ENCODE results near the gene KLHL24.
"Not testable (repeated sequence)": the region's sequence is repeated elsewhere in the genome, so short reads cannot be mapped to it uniquely, and the experiment has no call there.

The KLHL24 gene, protein sequence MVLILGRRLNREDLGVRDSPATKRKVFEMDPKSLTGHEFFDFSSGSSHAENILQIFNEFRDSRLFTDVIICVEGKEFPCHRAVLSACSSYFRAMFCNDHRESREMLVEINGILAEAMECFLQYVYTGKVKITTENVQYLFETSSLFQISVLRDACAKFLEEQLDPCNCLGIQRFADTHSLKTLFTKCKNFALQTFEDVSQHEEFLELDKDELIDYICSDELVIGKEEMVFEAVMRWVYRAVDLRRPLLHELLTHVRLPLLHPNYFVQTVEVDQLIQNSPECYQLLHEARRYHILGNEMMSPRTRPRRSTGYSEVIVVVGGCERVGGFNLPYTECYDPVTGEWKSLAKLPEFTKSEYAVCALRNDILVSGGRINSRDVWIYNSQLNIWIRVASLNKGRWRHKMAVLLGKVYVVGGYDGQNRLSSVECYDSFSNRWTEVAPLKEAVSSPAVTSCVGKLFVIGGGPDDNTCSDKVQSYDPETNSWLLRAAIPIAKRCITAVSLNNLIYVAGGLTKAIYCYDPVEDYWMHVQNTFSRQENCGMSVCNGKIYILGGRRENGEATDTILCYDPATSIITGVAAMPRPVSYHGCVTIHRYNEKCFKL

GRCh38 chr3:183635431-183636220 is at the start of gene KLHL24:
Gene KLHL24, plus strand, starts transcription at chr3:183635623. Its CDS starts 14,734 bp downstream, at chr3:183650357.
- DNase-seq (ENCODE audit: low read depth in 2 of 2), result peak; percentile 85 to 87

DNA sequence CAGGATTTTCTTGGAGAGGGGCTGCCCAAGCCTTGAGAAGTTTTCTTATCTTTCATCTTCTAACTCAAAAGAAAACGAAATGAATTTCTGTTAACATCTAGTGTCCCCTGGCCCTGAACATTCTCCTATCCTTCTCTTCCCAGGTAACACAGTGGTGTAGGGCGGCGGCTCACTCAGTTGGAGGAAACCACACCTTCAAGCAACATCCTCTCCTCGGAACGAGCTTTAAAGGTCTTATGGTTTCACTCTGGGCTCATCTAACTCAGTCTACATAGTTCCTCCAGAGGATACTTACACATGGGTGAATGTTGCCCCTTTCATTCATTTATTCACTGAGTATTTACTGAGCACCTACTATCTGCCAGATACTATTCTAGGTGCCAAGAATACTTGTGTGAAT is 48.9 kb upstream of the KLHL24 start:
- no peak for DNase-seq (ENCODE audit: low read depth in 2 of 2)

DNA sequence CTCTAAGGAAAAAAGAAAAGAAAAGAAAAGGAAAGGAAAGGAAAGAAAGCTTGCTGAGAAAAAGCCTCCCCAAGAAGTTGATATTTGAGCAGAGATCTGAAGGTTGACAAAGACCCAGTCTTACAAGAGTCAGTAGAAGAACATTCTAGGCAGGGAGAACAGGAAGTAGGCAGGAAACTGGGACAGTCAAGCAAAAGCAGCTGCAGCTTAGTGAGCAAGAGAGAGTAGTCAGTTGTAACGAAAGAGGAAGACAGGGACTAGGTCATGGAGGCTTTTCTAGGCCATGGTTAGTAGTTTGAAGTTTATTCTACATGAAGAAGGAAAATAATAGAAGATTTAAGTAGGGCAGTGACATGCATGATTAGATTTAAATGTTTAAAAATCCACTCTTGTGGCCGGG is 48.1 kb upstream of the KLHL24 start:
- no peak for DNase-seq (ENCODE audit: low read depth in 2 of 2)

- no peak for DNase-seq (ENCODE audit: low read depth in 2 of 2)
Measured at GRCh38 chr3:183590442-183590841, 45.0 kb upstream of the KLHL24 start.

GRCh38 chr3:183591881-183592521 is 43.4 kb upstream of the KLHL24 start:
- DNase-seq (ENCODE audit: low read depth in 2 of 2), result no peak

GRCh38 chr3:183592821-183593220 is 42.6 kb upstream of the KLHL24 start:
- DNase-seq (ENCODE audit: low read depth in 2 of 2), result no peak

GRCh38 chr3:183594636-183595035 is 40.8 kb upstream of the KLHL24 start:
- DNase-seq (ENCODE audit: low read depth in 2 of 2), result no peak

DNA sequence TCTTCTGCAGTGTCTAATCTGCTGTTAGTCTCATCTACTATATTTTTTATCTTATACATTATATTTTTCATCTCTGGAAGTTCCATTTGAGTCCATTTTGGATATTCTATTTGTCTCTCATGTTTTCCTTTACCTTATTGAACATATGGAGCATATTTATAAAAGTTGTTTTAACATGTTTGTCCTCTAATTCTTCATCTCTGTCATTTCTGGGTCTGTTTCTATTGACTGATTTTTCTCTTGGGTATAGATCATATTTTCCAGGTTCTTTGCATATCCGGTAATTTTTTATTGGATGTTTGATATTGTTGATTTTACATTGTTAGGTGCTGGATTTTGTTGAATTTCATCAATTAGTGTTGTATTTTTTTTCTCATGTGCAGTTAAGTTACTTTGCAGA is 37.5 kb upstream of the KLHL24 start:
- no peak for DNase-seq (ENCODE audit: low read depth in 2 of 2)

GRCh38 chr3:183611326-183611725 is 24.1 kb upstream of the KLHL24 start:
- DNase-seq (ENCODE audit: low read depth in 2 of 2), result not testable (repeated sequence)

DNA sequence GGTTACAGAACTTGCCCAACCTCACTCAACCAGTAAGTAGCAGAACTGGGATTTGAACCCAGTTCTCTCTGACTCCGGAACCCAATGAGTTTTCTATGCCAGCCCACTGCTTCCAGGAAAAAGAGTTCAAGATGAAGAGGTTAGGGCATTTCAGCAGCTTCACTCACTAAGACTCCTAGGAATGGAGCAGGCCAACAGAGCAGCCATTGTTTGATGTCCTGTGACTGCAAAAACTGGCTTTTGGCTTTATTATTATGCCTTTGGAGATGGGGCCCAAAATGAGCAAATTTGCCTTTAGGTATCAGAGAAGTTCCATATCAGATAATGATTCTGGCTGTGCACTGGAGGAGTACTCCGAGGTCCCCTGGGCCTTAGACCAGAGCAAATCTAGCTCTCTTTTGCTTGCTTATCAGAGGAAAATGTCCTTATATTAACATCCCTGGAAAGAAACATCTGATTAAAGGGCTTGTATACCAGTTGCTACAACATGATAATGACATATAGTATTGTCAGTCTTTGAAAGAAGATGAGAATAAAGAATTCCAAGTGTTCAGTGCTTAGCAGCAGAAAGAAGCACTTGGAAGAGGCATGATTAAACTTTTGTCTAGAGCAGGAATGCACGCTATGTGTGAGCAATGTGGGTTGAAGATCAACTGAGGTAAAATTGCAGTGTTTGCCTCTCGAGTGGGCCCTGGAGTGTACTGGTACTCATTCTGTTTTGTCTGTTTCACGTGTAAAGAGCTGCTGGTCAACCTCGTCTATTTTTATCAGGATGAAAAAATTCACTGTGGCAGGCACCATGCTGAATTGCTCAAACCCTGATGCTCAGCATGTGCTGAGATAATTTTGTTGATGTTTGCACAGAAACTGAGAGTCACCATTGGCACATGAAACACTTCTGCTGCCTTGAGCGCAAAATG is 21.8 kb upstream of the KLHL24 start:
- DNase-seq (ENCODE audit: low read depth in 2 of 2), result no peak

DNA sequence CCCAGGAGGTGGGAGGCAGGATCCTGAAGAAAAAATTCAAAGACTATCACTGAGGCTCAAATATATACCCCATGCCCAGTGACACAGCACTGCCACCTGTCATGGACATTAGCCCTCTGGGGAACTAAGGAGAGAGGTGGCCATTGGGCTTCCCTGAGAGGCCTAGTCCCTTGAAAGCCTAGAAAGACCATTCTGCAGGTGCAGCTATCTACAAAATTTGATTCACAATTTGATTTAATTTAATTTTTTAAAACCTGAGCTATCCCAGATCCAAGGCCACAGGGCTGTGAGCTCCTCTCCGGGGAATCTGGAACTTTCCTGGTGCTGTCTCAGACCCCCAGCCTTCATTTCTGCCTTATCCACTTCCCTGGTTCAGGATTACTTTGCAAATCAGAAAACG is 16.9 kb upstream of the KLHL24 start:
- no peak for DNase-seq (ENCODE audit: low read depth in 2 of 2)

DNA sequence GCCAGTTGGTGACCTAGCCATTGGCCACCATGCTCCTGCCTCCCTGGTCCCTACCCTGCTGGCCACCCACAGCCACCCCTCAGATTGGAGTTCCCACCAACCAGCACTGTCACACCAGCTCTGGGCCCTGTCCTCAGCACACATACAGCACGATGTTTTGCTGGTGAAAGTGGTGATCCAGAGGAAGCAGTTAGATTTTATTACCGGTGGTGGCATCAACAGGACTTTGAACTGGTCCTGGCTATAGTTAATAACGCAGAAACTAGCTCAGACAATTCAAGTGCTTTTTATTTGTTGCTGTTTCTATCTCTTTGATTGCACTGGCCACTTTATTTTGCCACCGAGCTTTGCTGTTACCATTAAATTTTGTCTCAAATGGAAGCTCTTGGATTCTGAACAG is 16.4 kb upstream of the KLHL24 start:
- no peak for DNase-seq (ENCODE audit: low read depth in 2 of 2)

DNA sequence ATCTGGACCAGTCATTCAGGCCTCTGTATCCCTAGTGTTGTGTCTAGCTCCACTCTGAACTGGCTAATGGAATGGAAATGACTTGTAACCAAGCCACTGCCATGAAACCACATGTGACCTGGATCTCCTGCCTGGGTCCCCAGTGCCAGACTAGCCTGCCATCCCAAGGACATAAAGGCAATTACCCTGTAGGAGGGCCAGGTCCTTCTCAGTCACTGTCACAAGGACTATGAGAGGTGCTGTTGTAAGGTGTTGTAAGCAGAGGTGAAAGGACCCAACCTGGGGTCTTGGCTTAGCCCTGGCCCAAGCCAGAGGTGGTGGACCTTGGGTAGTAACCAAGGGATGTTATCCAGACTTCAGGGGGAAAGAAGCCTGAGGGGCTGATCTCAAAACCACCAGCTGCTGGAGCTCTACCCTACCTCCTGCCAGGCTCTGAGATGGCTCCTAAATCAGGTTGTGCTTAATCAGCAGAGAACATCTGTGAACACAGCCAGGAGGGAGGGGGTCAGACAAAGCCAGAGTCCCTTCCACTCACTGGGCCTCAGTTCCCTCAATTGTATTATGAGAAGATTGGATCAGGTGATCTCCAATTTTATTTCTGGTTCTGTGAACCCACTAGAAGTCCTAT is 15.7 kb upstream of the KLHL24 start:
- no peak for DNase-seq (ENCODE audit: low read depth in 2 of 2)

DNA sequence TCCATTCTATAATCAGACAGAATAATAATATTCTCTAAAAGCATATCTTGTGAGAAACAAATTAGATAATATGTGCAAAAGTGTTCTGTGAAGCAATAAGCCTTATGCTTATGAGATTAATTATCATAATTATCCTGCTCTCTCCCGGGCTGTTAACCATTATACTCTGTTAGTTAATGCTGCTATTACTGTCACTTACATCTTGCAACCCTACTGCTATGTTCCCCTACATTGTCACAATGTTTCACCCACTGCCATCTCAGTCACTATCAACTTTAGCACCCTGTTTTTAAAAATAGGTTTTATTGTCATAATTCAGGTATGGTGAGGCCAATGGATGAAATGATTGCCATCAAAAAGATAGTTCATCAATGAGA is 15.2 kb upstream of the KLHL24 start:
- DNase-seq (ENCODE audit: low read depth in 2 of 2), result no peak

GRCh38 chr3:183622473-183622872 is 12.9 kb upstream of the KLHL24 start:
- DNase-seq (ENCODE audit: low read depth in 2 of 2), result not testable (repeated sequence)

DNA sequence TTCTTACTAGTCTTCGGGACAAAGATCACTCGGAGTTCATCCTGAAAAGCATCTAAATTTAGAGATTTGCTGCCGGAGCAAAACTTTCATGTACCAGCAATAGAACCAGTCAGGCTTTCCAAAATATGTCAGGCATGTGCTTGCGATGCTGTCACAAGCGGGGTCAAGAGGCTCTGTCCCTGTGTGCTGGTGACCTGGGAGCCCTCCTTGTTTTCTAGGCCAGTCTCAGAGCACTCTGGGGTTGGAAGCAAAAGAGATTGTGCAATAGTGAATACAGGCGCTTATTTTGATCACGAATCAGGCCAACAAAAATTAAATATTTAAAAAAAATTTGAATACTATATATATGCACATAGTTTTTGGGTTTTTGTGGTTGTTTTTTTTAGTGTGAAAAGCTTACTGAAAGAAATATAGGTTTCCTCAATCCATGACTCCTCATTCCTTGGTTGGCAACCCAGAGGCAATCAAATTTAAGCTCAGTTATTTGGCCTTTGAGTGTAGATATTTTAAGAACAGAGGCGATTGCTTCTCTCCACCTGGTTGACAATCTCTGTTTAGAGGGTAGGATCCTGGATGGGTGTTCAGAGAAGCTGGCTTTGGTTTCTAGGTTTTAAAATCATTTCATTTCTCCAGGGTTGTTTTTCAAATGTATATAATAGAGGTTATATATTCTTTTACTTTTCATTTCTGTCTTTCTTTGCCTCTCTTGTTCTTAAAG is 8.4 kb upstream of the KLHL24 start:
- DNase-seq (ENCODE audit: low read depth in 2 of 2), result no peak

DNA sequence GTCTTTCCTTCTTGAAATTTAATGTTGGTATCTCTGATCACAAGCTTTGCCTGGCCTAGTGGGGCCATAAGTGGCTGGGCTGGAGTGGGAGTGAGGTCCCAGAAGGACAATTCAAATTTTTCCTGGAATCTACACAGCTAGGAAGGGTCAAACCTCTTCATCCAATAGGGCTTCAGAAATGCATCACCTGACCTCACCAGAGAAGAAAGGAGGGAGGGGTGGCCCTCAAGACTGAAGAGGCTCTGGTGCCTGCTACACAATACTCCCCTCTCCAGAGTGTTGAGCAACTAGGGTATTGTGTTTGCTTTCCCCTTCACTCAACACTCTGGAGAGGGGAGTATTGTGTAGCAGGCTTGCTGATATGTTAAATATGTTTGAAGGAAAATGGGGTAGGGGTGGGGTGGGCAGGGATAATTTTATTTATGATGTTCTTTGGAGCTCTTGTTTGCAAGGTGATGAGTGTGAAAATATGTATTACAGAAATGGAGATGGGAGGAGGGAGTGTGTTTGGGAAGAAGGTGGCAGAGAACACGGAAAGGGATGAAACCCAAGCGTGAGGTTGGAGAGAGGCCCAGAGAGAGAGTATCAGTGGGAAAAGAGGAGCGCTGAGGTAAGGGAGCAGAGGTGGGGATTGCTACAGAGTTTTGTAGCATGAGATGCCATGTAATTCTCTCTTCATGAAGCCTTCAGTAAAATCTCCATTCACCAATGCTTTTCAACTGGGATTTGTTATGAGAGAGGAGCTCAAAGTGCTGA is 5.7 kb upstream of the KLHL24 start:
- no peak for DNase-seq (ENCODE audit: low read depth in 2 of 2)

DNA sequence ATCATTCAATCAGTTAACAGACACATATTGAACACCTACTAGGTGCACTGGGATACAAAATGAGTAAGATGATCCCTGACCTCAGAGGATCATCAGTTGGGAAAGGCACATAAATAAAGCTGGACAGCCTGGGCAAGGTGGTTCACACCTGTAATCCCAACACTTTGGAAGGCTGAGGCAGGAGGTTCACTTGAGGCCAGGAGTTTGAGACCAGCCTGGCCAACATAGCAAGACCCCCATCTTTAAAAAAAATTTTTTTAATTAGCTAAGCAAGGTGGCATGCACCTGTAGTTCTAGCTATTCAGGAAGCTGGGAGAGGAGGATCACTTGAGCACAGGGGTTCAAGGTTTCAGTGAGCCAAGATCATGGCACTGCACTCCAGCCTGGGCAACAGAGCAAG is 3.7 kb upstream of the KLHL24 start:
- no peak for DNase-seq (ENCODE audit: low read depth in 2 of 2)

- DNase-seq (ENCODE audit: low read depth in 2 of 2), result not testable (repeated sequence)
Measured at GRCh38 chr3:183632725-183633124, 2.7 kb upstream of the KLHL24 start.
